ENCODE results near the gene VIPAS39. TPM values are rescaled to one million over a fixed set of nuclear protein-coding genes. Genes with fewer than 3 reads are reported as not detected.

VIPAS39 gene
- total and polyA plus RNA-seq, 2 of the 13 experiments (the other 11 are each of a cell fraction or from before 2014, with no cell fraction given): 13.3 to 21.5 TPM

GRCh38 chr14:77498120-77498979, 40.9 kb upstream of the VIPAS39 start, which contains the start of gene ISM2 (continued):
- peak; percentile 58; the same call in 1 of the 2 replicates for TF ChIP-seq BRF2 (CRISPR knock-in tag; IDR thresholded peaks at IDR 0.05)
- peak; percentile 67; the same call in 1 of the 2 replicates for TF ChIP-seq ARID2 (CRISPR knock-in tag; IDR thresholded peaks at IDR 0.05; ENCODE audit: borderline replicate concordance)
- TF ChIP-seq TERF1 (CRISPR knock-in tag; IDR thresholded peaks at IDR 0.05): no peak
- TF ChIP-seq IKZF1 (IDR thresholded peaks at IDR 0.05): no peak
- TF ChIP-seq ZKSCAN8 (CRISPR knock-in tag; IDR thresholded peaks at IDR 0.05; ENCODE audit: borderline replicate concordance): 0 out of 2 replicates have a peak, but pooled peaks have one; percentile 10
- peak; percentile 82; the same call in 1 of the 2 replicates for TF ChIP-seq MXD1 (CRISPR knock-in tag; IDR thresholded peaks at IDR 0.05)
- TF ChIP-seq ETS1 (CRISPR knock-in tag; IDR thresholded peaks at IDR 0.05): peak; percentile 86; the same call in 1 of the 2 replicates
- TF ChIP-seq ZNF326 (CRISPR knock-in tag; IDR thresholded peaks at IDR 0.05; ENCODE audit: borderline replicate concordance): no peak
- no peak for TF ChIP-seq HMG20B (CRISPR knock-in tag; conservative IDR thresholded peaks at IDR 0.05)
- 0 out of 2 replicates have a peak, but pooled peaks have one; percentile 71 for TF ChIP-seq ZNF501 (CRISPR knock-in tag; IDR thresholded peaks at IDR 0.05)
- peak in 1 of 2 experiments; percentile 94; a peak in 2 of 4 replicates for TF ChIP-seq POLR2A (IDR thresholded peaks at IDR 0.05; ENCODE audit: insufficient read depth in 1 of 2, low read depth in 2 of 2, low read length in 2 of 2)
- TF ChIP-seq NFKBIZ (CRISPR knock-in tag; IDR thresholded peaks at IDR 0.05): no peak
- no peak for TF ChIP-seq ZMAT5 (CRISPR knock-in tag; IDR thresholded peaks at IDR 0.05; ENCODE audit: borderline replicate concordance, low read depth)
- TF ChIP-seq THAP8 (CRISPR knock-in tag; IDR thresholded peaks at IDR 0.05; ENCODE audit: borderline replicate concordance): peak; percentile 86; the same call in 1 of the 2 replicates
- no peak for TF ChIP-seq SOX13 (IDR thresholded peaks at IDR 0.05)
- no peak; a peak in 1 of 4 replicates for TF ChIP-seq SOX13 (CRISPR knock-in tag; conservative IDR thresholded peaks at IDR 0.05 in 1 of 2, IDR thresholded peaks at IDR 0.05 in 1 of 2)
- peak; percentile 27; the same call in 1 of the 2 replicates for TF ChIP-seq GMEB1 (CRISPR knock-in tag; IDR thresholded peaks at IDR 0.05; ENCODE audit: borderline replicate concordance)
- TF ChIP-seq ZNF343 (CRISPR knock-in tag; IDR thresholded peaks at IDR 0.05): peak; percentile 65; the same call in 1 of the 2 replicates
- TF ChIP-seq ZNF761 (CRISPR knock-in tag; conservative IDR thresholded peaks at IDR 0.05): no peak
- TF ChIP-seq ZNF616 (CRISPR knock-in tag; IDR thresholded peaks at IDR 0.05; ENCODE audit: low read depth): peak; percentile 71
- TF ChIP-seq XBP1 (CRISPR knock-in tag; IDR thresholded peaks at IDR 0.05): no peak
- peak; percentile 20 for TF ChIP-seq KDM2A (CRISPR knock-in tag; IDR thresholded peaks at IDR 0.05; ENCODE audit: borderline replicate concordance, low read depth)
